Measurements from ENCODE around the gene UBE2O. TPM values are rescaled to one million over a fixed set of nuclear protein-coding genes. Genes with fewer than 3 reads are reported as not detected.

The UBE2O gene
- total and polyA plus RNA-seq, 2 donors (not counting 3 experiments of a cell fraction or from before 2014, with no cell fraction given): 13.9 to 34.1 TPM

DNA sequence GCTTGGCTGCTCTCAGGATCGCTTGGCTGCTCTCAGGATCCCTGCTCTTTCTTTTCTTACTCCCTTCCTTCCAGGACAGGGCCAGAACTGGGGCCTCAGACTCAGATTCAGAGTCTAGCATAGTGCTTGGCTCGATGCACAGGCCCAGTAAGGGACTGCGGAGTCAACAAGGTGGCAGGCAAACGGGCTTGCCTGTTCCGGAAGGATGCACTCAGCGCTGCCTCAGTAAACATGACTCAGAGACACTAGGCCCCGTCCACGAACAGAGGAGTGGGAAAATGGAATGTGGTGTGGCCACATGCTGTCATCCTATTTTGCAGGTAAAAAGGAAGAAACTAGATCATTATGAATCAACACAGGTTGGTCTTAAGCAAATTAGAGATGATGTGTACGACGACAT is 58.8 kb downstream of the UBE2O start:
- Histone ChIP-seq H3K4me1 (ENCODE audit: control insufficient read depth, extremely low read depth, insufficient read depth, low read length) (no peaks in the 10 kb centered on the region), H3K4me3 (replicated peaks in 1 of 3; ENCODE audit: insufficient read depth in 1 of 3, low read depth in 1 of 3, low read length in 3 of 3) (no peak overlapping the region), H3K27ac (ENCODE audit: insufficient read depth, low read depth, low read length) (no peak overlapping the region), H2AFZ (ENCODE audit: low read depth, low read length) (no peak overlapping the region), H3K27me3 (ENCODE audit: control insufficient read depth in 2 of 2, insufficient read depth in 2 of 2, low read length in 2 of 2) (no peaks in the 10 kb centered on the region), H4K20me1 (replicated peaks; ENCODE audit: control insufficient read depth, extremely low read depth, insufficient read depth, low read length) (no peaks in the 10 kb centered on the region), H3K4me2 (ENCODE audit: insufficient read depth, low read length) (no peak overlapping the region), H3K9me1 (replicated peaks; ENCODE audit: control insufficient read depth, extremely low read depth, insufficient read depth, low read length) (no peaks in the 10 kb centered on the region), H3K36me3 (ENCODE audit: control insufficient read depth in 2 of 2, extremely low read depth in 1 of 2, insufficient read depth in 2 of 2, low read length in 2 of 2) (peaks cover 11 to 40% of the 10 kb centered on the region in 2 experiments), H3K9me3 (replicated peaks; ENCODE audit: control insufficient read depth, insufficient read depth, low read length) (no peaks in the 10 kb centered on the region), H3K9ac (replicated peaks; ENCODE audit: extremely low read depth, insufficient read depth, low read length) (no peak overlapping the region), H3K79me2 (ENCODE audit: control insufficient read depth, insufficient read depth, low read length) (no peaks in the 10 kb centered on the region)
- TF ChIP-seq JUN (IDR thresholded peaks at IDR 0.05; ENCODE audit: borderline replicate concordance, insufficient read depth, insufficient read length, low read depth) (no peak), POLR2AphosphoS5 (IDR thresholded peaks at IDR 0.05; ENCODE audit: insufficient read depth, low read depth, low read length) (no peak)
- dilution Hi-C loops (cut with MboI; ENCODE audit: extremely low pct_ligation_motif_present, low sequenced_read_pairs) (no loop called here), intact Hi-C loops (cut with micrococcal nuclease) (no loop called here)
- DNase-seq (ENCODE audit: low read depth, low spot score) (no peak), FAIRE-seq (no peak)
- CTCF ChIA-PET: interaction anchor here (0.7 to 1.7 kb wide), 4 partner anchors 9 to 41 kb away, joined by 3 to 5 read pairs (median 4); partner anchors contain the start of gene PRPSAP1
- POLR2A ChIA-PET: no interaction called here
- no TSS peak for BruUV-seq (replicated peaks)

DNA sequence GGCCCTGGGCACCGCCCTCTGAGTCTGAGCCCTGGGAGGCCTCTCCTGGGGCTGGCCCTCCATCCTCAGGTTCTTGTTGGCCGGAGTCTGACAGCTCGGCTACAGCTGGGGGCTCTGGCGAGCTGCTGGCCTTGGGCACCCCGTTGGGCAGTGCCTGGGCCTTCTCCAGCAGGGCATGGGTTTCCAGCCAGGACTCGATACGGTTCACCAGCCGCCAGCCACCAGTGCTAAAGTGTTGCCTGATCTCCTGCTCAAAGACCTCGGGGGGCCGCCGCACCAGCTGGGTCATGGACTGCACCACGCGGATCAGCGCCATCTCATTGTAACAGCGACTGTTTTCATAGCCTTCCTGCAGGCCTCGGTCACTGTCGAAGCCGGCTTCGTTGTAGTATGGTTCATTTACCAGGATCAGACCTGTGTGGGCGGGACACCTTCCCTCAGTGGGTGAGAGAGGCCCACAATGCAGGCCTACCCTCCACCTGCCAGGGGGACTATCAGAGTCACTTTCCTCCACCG is 61.7 kb downstream of the UBE2O start:
- ChIA-PET CTCF (interaction anchor here (0.6 to 2.2 kb wide), 5 partner anchors 21 to 88 kb away, joined by 3 to 9 read pairs (median 7); no protein-coding TSS in a partner anchor), POLR2A (interaction anchor here (0.6 kb wide), 1 partner anchor 233 kb away, joined by 4 read pairs; no protein-coding TSS in a partner anchor)
- Histone ChIP-seq H3K4me1 (ENCODE audit: control insufficient read depth, extremely low read depth, insufficient read depth, low read length) (peaks cover 13% of the 10 kb centered on the region), H3K27ac (ENCODE audit: insufficient read depth, low read depth, low read length) (no peak overlapping the region), H3K4me2 (ENCODE audit: insufficient read depth, low read length) (no peak overlapping the region), H4K20me1 (replicated peaks; ENCODE audit: control insufficient read depth, extremely low read depth, insufficient read depth, low read length) (no peaks in the 10 kb centered on the region), H3K9me1 (replicated peaks; ENCODE audit: control insufficient read depth, extremely low read depth, insufficient read depth, low read length) (no peaks in the 10 kb centered on the region), H2AFZ (ENCODE audit: low read depth, low read length) (no peak overlapping the region), H3K4me3 (replicated peaks in 1 of 3; ENCODE audit: insufficient read depth in 1 of 3, low read depth in 1 of 3, low read length in 3 of 3) (no peak overlapping the region), H3K79me2 (ENCODE audit: control insufficient read depth, insufficient read depth, low read length) (peaks cover 19% of the 10 kb centered on the region), H3K36me3 (ENCODE audit: control insufficient read depth in 2 of 2, extremely low read depth in 1 of 2, insufficient read depth in 2 of 2, low read length in 2 of 2) (peaks cover 6 to 17% of the 10 kb centered on the region in 2 experiments), H3K27me3 (ENCODE audit: control insufficient read depth in 2 of 2, insufficient read depth in 2 of 2, low read length in 2 of 2) (no peaks in the 10 kb centered on the region), H3K9ac (replicated peaks; ENCODE audit: extremely low read depth, insufficient read depth, low read length) (no peak overlapping the region), H3K9me3 (replicated peaks; ENCODE audit: control insufficient read depth, insufficient read depth, low read length) (no peaks in the 10 kb centered on the region)
- intact Hi-C loops (cut with micrococcal nuclease) (no loop called here), dilution Hi-C loops (cut with MboI; ENCODE audit: extremely low pct_ligation_motif_present, low sequenced_read_pairs) (no loop called here)
- BruUV-seq (replicated peaks): no TSS peak
- no peak for DNase-seq (ENCODE audit: low read depth, low spot score)
- no peak for FAIRE-seq
- TF ChIP-seq POLR2AphosphoS5 (IDR thresholded peaks at IDR 0.05; ENCODE audit: insufficient read depth, low read depth, low read length): no peak
- TF ChIP-seq EZH2 (IDR thresholded peaks at IDR 0.05; ENCODE audit: borderline replicate concordance, low read depth, low read length, severe bottlenecking): no peak
